CD14-positive monocyte (primary cell): ENCODE results near the gene PTPRN2. TPM values are rescaled to one million over a fixed set of nuclear protein-coding genes. Genes with fewer than 3 reads are reported as not detected.

Source experiments
- DNase-seq, 3 donors: peaks; one replicate each; pipeline ENCODE4 v3.0.0-alpha.2; 2011 to 2022
- H2AFZ ChIP-seq: 2 replicates; pipeline ENCODE4 v1.6.0; 2012; ENCODE audit warnings: mild to moderate bottlenecking, low read depth, low read length, inconsistent platforms; ENCODE audit not compliant: insufficient read depth, poor library complexity, severe bottlenecking
- H3K27ac ChIP-seq, 2 donors: 1 replicate in 1 of 2; 2 replicates in 1 of 2; pipeline ENCODE4 v1.5.1; 2012 to 2013; ENCODE audit warnings: low read length in 2 of 2, control low read depth in 1 of 2, inconsistent platforms in 1 of 2, low read depth in 1 of 2, mild to moderate bottlenecking in 1 of 2
- H3K27me3 ChIP-seq, 2 donors: one replicate each; pipeline versions ENCODE4 v1.6.0 to v1.6.1; 2011 to 2013; ENCODE audit warnings: low read length in 2 of 2; ENCODE audit not compliant: control insufficient read depth in 2 of 2, insufficient read depth in 2 of 2
- H3K36me3 ChIP-seq, 2 donors: replicated peaks in 1 of 2; 1 replicate in 1 of 2; 2 replicates in 1 of 2; pipeline versions ENCODE4 v1.5.1 to v1.6.1; 2012 to 2013; ENCODE audit warnings: low read length in 2 of 2, control low read depth in 1 of 2, inconsistent platforms in 1 of 2, mild to moderate bottlenecking in 1 of 2; ENCODE audit not compliant: insufficient read depth in 2 of 2, control insufficient read depth in 1 of 2
- H3K4me1 ChIP-seq, 2 donors: 1 replicate in 1 of 2; 2 replicates in 1 of 2; pipeline versions ENCODE4 v1.5.1 to v1.6.1; 2012 to 2013; ENCODE audit warnings: low read length in 2 of 2, control low read depth in 1 of 2, inconsistent platforms in 1 of 2, mild to moderate bottlenecking in 1 of 2, moderate library complexity in 1 of 2; ENCODE audit not compliant: insufficient read depth in 2 of 2, control insufficient read depth in 1 of 2
- H3K4me2 ChIP-seq: replicated peaks from 2 replicates; pipeline ENCODE3; 2012; ENCODE audit warnings: low read length, moderate library complexity, mild to moderate bottlenecking; ENCODE audit not compliant: poor library complexity, severe bottlenecking; ENCODE audit errors: extremely low read depth
- H3K4me3 ChIP-seq, 3 experiments: fragments of 200-600 bp in 1 of 3; sonication (generic) in 1 of 3; replicated peaks in 1 of 3; 1 replicate in 2 of 3; 2 replicates in 1 of 3; pipeline ENCODE4 v1.5.1; 2011 to 2013; ENCODE audit warnings: low read length in 3 of 3, mild to moderate bottlenecking in 3 of 3, control low read depth in 2 of 3, low read depth in 2 of 3, inconsistent platforms in 1 of 3, moderate library complexity in 1 of 3
- H3K79me2 ChIP-seq: 2 replicates; pipeline ENCODE4 v1.6.0; 2012; ENCODE audit warnings: mild to moderate bottlenecking, control low read depth, inconsistent platforms, low read length, moderate library complexity; ENCODE audit not compliant: insufficient read depth
- H3K9ac ChIP-seq: 2 replicates; pipeline ENCODE4 v1.6.0; 2017; ENCODE audit warnings: low read length, mild to moderate bottlenecking; ENCODE audit not compliant: insufficient read depth, poor library complexity, severe bottlenecking
- H3K9me3 ChIP-seq, 2 donors: replicated peaks in 1 of 2; 1 replicate in 1 of 2; 2 replicates in 1 of 2; pipeline versions ENCODE4 v1.5.1 to v1.6.1; 2012 to 2013; ENCODE audit warnings: low read length in 2 of 2, control low read depth in 1 of 2; ENCODE audit not compliant: control insufficient read depth in 1 of 2, insufficient read depth in 1 of 2
- H4K20me1 ChIP-seq: 2 replicates; pipeline ENCODE4 v1.6.0; 2012; ENCODE audit warnings: mild to moderate bottlenecking, low read length, control low read depth, moderate library complexity; ENCODE audit not compliant: insufficient read depth
- H3K27ac Mint-ChIP-seq, 7 donors: one replicate each; pipeline ENCODE4 v1.8.0; 2020; ENCODE audit warnings: mild to moderate bottlenecking in 7 of 7, mixed read lengths in 7 of 7, moderate library complexity in 6 of 7, inconsistent platforms in 2 of 7
- H3K27me3 Mint-ChIP-seq, 3 donors: one replicate each; pipeline ENCODE4 v1.8.0; 2021 to 2022; ENCODE audit warnings: low read depth in 3 of 3, mild to moderate bottlenecking in 3 of 3, mixed read lengths in 3 of 3, moderate library complexity in 3 of 3, inconsistent platforms in 1 of 3
- H3K36me3 Mint-ChIP-seq, 2 donors: one replicate each; pipeline ENCODE4 v1.8.0; 2020; ENCODE audit warnings: mixed read lengths in 2 of 2, inconsistent platforms in 1 of 2, mild to moderate bottlenecking in 1 of 2
- H3K4me1 Mint-ChIP-seq: one replicate; pipeline ENCODE4 v1.8.0; 2020; ENCODE audit warnings: mild to moderate bottlenecking, mixed read lengths
- H3K4me3 Mint-ChIP-seq, 2 donors: one replicate each; pipeline ENCODE4 v1.8.0; 2020; ENCODE audit warnings: mild to moderate bottlenecking in 2 of 2, mixed read lengths in 2 of 2, moderate library complexity in 1 of 2
- H3K9me3 Mint-ChIP-seq, 7 donors: one replicate each; pipeline ENCODE4 v1.8.0; 2020 to 2022; ENCODE audit warnings: mixed read lengths in 7 of 7, mild to moderate bottlenecking in 6 of 7, moderate library complexity in 6 of 7, inconsistent platforms in 2 of 7
- CTCF ChIP-seq: fragments of 200-600 bp; IDR thresholded peaks from one replicate; pipeline ENCODE4 v1.8.0; 2022; ENCODE audit warnings: antibody characterized with exemption, mild to moderate bottlenecking
- WGBS: methylation state at CpG from one replicate; pipeline ENCODE4 v1.1.5; 2013; ENCODE audit warnings: missing lambda C conversion rate; ENCODE audit not compliant: insufficient coverage; 5-methylcytosine and 5-hydroxymethylcytosine counted together
- intact Hi-C, 2 donors: fragments of 100-400 bp; cut with micrococcal nuclease; formaldehyde crosslinking; loops; one replicate each; pipeline versions ENCODE4 v1.15.0 to v1.15.1; 2023
- polyA plus RNA-seq, 3 donors: library from polyadenylated mRNA; depleted of rRNA in 1 of 3; unstranded in 2 of 3; stranded (reverse) in 1 of 3; fragments of 300-500 nt in 2 of 3; fragments of >200 nt in 1 of 3; fragmentation: Illumina TruSeq in 2 of 3; gene quantifications; 1 replicate in 2 of 3; 2 replicates in 1 of 3; pipeline ENCODE4 v1.2.3, GENCODE V29; 2012 to 2021

PTPRN2 gene
- polyA plus RNA-seq, 3 donors, result 0.25 to 1.4 (median 0.97) TPM

DNA sequence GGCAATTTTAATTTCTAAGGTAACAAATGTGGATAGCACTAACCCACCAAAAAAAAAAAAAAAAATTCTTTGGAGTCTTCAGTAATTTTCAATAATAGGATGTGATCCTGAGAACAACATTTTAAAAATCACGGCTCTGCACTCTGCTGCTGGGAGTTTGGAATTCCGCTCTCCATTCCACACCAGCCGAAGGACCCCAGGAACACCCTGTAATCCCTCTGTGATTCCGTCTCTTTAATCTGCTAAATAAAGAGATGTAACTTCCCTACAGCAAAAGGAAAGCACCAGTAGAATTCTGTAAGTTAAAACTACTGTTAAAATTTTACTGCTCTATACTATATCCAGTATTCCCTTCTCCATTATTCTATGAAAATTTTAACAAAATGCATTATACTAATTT, 284.5 kb downstream of the PTPRN2 start:
- no peak overlapping the region for H3K4me3 ChIP-seq
- peaks cover 13 to 27% of the 10 kb centered on the region in 2 donors for H3K9me3 ChIP-seq
- Mint-ChIP-seq H3K27ac (no peak overlapping the region), H3K9me3 (peaks cover 5 to 32% (median 17%) of the 10 kb centered on the region in 7 donors), H3K27me3 (peaks cover 0 to 1% (median 1%) of the 10 kb centered on the region in 3 donors), H3K36me3 (no peaks in the 10 kb centered on the region), H3K4me1 (no peaks in the 10 kb centered on the region), H3K4me3 (no peak overlapping the region)
- intact Hi-C loops, result no loop called here
- no peaks in the 10 kb centered on the region for H3K79me2 ChIP-seq
- TF ChIP-seq CTCF, result no peak
- DNase-seq, result no peak
- no peaks in the 10 kb centered on the region for H4K20me1 ChIP-seq
- H3K27me3 ChIP-seq, result no peaks in the 10 kb centered on the region
- H3K4me1 ChIP-seq, result no peaks in the 10 kb centered on the region
- no peaks in the 10 kb centered on the region for H3K36me3 ChIP-seq
- no peak overlapping the region for H2AFZ ChIP-seq
- H3K4me2 ChIP-seq, result no peak overlapping the region
- H3K27ac ChIP-seq, result no peak overlapping the region
- WGBS, result no CpG with 5 or more reads among the region's 4 CpGs
- H3K9ac ChIP-seq, result no peak overlapping the region

DNA sequence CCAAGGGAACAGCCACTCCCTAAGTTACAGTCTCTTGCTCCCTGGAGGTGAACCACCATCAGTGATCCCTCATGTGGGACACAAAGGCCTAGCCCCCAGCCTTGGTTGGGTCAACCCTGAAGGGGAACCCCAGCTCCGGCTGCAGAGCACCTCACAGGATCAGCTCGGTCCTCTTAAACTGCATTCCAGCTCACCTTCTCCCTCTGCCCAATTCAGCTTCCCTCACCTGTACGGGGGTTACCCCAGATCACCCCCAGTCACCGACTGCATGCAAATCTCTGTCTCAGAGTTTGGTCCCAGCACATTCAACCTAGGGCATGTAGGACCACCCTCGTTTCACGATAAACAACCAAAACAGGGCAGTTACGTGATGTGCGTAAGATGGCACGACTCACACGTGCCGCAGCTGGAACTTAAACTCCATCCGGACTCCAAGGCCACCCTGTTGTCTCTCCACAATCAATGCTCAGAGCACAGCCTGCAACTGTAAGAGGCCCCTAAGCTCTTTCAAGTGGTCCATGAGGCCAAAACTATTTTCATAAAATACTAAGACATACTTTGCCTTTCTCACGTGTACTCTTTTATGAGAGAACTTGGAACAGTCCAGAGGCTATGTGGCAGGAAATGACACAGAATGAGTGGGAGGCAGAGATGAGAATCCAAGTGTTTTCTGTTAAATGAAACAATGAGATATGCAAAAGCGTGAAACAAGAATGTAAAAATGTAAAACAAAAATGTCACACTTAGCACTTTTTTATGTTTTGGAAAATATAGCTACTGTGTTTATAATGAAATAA, 285.2 kb downstream of the PTPRN2 start:
- no peak overlapping the region for H3K4me3 Mint-ChIP-seq
- 90% methylated on average over 11 of the region's 14 CpGs for WGBS
- H3K9me3 Mint-ChIP-seq, result peaks cover 4 to 27% (median 17%) of the 10 kb centered on the region in 7 donors

More for the DNA sequence above, 285.2 kb downstream of the PTPRN2 start:
- Histone ChIP-seq H3K4me3 (no peak overlapping the region), H2AFZ (no peak overlapping the region), H3K27me3 (no peaks in the 10 kb centered on the region), H3K4me2 (no peak overlapping the region), H3K4me1 (no peaks in the 10 kb centered on the region), H3K9ac (no peak overlapping the region), H3K36me3 (no peaks in the 10 kb centered on the region), H3K9me3 (peaks cover 7 to 24% of the 10 kb centered on the region in 2 donors), H3K79me2 (no peaks in the 10 kb centered on the region), H4K20me1 (no peaks in the 10 kb centered on the region), H3K27ac (no peak overlapping the region)
- no peak for TF ChIP-seq CTCF
- no peaks in the 10 kb centered on the region for H3K4me1 Mint-ChIP-seq
- intact Hi-C loops, result no loop called here
- H3K36me3 Mint-ChIP-seq, result no peaks in the 10 kb centered on the region
- DNase-seq, result no peak
- H3K27ac Mint-ChIP-seq, result no peak overlapping the region
- H3K27me3 Mint-ChIP-seq, result peaks cover 0 to 1% (median 1%) of the 10 kb centered on the region in 3 donors
